A172 (cell line): ENCODE results near the gene PPP1CC. TPM values are rescaled to one million over a fixed set of nuclear protein-coding genes. Genes with fewer than 3 reads are reported as not detected.

ENCODE experiments used
- DNase-seq: peaks from one replicate; pipeline ENCODE4 v3.0.0-alpha.2; 2015; ENCODE audit warnings: low spot score
- total RNA-seq: library from RNA; depleted of rRNA; stranded (reverse); fragments of >200 nt; shearing (Covaris generic); gene quantifications from 2 replicates; pipeline ENCODE4 v1.2.3, GENCODE V29; 2014

The PPP1CC gene
- total RNA-seq, 1 experiment from 2014 or later: 212 TPM

DNA sequence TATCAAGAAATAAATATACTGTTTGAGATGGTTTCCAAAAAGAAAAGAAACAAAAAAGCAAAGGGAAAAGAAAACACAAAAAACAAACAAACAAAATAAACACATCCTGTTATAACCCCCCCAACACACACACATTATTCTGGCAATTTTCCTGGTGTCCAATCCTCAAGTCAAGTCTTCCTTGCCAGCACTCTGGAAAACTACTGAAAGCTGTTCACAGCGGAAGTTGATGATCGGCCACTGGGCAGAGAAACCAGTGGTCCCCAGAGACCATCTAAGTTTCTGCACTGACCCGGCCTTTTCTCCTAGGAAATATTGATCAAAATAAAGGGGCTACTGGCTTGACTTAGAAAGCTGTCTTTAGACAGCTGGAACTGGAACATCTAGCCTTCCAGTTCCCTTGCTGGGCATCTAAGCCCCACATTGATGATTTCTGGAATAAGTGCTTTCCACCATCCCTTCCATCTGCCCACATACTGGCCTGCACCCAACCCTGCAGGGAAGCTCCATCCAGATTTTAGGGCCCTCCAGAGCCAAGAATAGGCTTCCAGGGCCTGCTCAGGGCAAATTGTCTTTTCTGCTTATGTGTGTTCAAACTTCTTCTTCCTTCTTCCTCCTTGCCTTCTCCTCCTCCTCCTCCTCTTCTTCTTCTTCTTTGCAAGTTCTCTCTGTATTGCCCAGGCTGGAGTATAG lies 11.6 kb upstream of the PPP1CC start:
- no peak for DNase-seq

DNA sequence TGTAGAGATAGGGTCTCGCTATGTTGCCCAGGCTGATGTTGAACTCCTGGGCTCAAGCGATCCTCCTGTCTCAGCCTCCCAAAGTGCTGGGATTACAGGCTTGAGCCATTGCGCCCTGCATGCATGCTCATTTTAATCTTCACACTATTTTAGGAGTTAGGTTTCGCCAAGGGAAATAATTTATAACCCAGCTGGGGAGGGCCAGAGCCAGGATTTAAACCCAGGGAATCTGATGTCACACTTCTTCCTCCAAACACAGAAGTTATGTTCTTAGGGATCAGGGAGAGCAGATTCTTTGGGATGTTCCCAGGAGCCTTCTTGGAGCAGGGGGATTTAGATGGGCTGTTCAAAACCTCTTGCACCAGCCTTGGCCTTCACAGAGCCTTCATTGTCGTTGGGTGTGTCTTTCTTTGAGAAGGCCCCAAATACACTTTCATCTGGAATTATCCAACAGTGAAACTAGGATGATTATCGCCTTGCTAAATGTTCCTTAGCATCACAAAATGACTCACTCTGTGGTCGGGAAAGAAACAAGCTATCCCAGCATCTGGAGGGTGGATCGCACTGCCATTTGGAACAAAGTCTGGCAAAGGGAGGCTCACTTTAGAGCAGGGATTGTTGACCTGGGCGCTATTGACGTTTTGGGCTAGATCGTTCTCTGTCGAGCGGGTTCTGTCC lies 8.2 kb upstream of the PPP1CC start:
- peak; percentile 59 for DNase-seq

DNA sequence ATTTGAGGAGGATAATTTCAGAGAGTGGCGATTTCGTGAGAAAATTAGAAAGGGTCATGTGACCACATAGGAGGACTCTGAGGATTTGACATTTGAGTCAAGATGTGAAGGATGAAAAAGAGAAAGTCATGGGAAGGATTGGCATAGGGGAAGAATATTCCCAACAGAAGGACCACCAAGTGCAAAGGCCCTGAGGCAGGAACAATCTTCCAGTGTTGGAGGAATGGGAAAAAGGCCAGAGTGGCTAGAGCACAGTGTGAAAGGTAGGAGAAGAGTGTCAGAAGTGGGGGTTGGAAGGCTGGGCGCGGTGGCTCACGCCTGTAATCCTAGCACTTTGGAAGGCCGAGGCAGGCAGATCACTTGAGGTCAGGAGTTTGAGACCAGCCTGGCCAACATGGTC lies 3.9 kb upstream of the PPP1CC start:
- no peak for DNase-seq

DNA sequence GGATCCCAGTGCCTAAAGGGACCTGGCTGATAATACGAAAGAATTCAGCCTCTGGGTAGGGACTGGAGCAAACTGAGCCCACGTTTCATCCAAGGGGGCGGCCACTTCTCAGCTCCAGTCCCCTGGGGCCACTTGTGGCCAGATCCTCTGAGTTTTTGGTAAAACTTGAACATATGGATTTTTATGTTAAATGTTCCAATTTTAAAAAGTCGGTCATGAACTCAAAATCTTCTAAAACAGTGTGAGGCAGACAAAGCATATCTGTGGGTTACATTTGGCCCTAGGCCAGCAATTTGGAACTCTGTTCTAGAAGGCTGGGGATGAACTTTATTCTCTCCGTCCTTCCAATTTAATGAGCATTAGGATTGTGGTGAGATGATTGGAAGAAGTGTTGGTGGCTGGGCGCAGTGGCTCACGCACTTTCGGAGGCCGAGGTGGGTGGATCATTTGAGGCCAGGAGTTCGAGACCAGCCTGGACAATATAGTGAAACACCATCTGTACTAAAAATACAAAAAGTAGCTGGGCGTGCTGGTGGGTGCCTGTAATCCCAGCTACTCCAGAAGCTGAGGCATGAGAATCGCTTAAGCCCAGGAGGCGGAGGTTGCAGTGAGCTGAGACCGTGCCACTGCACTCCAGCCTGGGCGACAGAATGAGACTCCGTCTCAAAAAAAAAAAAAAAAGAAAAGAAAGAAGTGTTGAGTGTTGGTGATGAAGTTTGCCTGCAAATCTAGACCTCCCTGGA lies 3.0 kb upstream of the PPP1CC start:
- DNase-seq: no peak

DNA sequence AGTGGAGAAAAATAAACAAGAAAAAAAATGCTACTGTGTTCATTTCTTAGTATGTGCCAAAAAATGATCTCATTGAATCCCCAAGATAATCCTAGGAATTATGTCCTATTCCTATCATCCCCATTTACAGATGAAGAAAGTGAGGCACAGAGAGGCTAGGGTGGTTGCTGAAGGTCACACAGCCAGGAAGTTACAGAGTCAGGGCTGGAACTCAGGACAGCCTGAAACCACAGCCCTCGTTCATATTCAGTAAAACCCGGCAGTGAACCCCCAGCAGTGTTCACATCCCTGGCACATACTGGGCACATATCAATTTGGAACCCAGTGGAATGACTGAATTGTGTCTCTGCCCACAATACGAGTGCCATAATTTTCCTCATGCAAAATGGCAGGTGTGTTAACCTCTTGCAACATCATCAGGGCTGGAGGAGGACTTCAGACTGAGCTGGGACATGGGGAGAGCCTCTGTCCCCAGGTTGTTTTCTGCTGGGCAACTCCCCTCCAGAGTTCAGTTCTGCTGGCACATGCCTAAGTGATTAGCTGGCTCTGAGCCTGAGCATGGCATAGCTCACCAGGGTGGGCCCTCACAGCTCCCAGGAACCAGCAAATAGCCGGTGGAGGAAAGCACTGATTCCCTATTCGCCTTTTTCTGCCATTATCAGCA lies 2.0 kb upstream of the PPP1CC start:
- DNase-seq: peak; percentile 64

DNA sequence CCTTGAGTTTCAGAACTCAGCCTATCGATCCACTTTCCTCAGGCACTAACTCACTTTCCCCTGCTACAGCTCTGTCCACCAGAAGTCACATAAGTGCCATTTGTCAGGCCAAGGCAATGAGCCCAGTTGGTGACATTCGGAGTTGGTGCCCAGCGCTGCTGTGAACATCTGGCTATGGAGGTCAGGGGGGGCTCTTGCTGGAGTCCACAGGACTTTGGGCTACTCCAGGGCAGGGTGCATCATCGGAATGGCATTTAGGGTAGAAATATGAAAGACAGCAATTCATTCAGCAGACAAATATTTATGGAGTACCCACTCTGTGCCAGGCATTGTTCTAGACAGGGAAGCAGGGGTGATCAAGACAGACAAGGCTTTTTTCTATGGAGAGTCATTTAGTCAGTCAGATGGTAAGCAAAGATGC lies 1.5 kb upstream of the PPP1CC start:
- DNase-seq: peak; percentile 67

DNA sequence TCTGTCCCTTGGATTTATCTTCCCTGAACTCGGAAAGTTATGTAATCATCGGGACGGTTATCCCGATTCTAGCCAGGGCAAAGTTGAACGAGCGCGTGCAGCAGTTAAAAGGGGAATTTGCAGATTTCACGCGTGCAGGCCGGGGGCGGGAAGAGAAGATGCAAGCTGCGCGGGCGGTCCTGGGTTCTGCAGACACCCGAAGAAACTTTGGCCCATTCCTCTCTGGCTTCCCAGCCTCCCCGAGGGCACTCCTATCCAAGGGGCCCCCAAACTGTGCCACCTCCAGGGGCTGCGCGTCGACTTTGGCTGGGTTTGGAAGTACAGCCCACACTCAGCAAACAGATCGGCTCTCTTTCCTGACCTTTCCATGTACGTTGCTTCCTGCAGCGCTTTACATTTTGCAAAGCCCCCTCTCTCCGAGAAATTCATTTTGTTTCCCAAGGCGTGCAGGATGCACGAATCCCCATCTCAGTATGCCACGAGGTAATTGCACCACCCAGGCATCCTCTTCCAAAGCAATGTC lies 941 bp upstream of the PPP1CC start:
- no peak for DNase-seq

DNA sequence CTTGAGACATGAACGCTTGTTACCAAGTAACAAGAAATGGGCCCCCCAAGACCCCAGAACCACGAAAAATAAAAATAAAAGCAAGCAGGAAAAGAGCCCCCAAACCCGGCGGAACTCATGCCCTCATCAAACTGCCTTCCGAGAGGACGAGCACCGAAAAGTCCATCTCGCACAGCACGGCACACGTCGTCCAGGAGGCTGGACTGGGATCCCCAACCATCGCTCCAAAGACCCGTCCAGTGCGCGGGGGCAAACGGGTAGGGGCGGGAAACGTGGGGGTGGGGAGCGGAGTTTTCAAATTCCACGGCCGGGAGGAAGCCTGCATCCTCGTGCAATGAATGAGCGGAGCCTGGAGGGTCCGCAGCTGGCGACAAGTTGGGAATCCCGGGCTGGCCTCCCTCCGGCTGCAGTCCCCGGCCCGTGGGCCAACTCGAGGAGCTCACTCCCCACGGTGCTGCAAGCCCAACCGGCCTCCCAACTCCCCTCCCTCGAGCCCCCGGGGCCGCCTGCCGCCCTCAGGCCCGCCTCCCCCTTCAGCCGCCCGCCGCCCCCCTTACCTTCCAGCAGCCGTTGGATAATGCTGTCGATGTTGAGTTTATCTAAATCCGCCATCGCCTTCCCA lies 484 bp downstream of the PPP1CC start:
- no peak for DNase-seq

DNA sequence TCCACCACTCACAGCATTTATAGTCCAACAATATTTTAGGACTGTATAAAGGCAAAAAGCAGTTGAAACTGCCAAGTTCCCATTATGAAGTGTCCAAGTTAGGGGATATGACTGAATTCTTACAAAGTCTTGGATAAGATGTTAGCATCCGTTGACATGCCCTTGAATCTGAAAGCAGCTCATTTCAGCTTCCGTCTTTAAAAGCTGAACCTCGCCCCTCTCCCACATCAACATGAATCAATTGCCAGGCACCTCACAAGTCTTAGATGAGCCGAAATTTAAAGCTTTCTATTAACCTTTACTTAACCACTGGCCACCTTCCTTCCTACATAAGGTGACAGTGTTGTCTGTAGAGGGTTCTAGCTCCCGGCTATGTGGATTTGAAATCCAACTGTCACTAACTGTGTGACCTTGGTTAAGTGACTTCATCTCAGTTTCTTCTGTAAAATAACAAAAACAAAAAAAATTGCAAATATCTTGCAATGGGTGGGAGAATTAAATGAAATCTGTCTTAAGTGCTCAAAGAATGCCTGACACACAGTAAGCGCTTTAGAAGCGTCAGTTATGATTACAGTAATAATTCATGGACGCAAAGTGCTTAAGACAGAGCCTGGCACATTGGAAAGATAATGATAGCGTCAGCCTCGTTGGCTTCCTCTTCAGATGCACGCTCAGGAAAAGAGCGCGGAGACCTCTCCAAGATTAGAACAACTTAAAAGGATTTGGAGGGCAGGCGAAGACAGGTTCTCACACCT lies 1.2 kb downstream of the PPP1CC start:
- DNase-seq: no peak

DNA sequence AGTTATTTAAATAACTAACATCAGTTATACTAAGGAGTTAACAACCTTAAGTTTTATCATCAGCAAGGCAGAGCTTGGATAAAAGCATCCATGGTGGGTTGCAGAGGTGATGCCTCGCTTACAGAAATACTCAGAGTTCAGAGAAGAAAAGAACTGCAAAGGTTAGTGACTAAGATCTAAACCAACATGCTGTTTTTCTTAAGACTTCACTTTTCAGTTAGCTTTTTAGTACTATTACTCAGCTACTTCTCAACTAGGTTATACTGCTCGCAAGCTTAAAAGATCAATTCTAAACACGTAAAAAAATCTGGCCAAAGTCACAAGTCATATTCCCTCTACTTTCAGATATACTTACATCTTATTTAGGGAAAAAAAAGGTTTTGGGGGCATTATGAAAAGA lies 2.8 kb downstream of the PPP1CC start:
- no peak for DNase-seq

DNA sequence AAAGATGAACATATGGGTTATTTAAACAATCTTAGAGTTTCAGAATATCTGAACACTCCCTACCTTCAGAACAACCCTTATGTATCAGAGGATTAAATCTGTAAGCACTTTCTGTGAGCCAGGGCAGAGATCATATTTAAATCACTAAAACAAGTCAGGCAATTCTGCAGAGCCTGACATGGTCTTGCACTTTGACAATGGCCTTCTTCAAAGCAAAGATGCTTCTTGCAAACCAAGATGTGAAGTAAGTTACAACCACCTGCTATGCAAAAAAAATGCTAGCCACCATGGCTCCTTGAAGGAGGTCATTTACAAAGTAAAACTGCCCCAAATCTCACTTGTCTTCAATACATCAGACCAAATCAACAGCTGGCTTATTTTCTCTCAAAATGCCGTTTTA lies 3.2 kb downstream of the PPP1CC start:
- no peak for DNase-seq

DNA sequence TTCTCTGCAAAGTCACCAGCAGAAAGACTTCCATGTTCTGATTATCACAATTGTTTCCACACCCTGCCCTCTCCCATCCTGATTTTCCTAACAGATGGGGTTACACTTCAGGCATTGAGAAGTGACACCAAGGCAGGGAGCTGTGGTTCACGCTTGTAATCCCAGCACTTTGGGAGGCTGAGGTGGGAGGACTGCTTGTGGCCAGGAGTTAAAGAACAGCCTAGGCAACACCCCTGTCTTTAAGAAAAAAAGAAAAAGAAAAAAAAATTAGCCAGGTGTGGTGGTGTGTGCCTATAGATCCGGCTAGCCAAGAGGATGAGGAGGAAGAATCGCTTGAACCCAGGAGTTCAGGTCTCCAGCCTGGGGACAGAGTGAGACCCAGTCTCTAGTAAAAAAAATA lies 5.2 kb downstream of the PPP1CC start:
- no peak for DNase-seq

DNA sequence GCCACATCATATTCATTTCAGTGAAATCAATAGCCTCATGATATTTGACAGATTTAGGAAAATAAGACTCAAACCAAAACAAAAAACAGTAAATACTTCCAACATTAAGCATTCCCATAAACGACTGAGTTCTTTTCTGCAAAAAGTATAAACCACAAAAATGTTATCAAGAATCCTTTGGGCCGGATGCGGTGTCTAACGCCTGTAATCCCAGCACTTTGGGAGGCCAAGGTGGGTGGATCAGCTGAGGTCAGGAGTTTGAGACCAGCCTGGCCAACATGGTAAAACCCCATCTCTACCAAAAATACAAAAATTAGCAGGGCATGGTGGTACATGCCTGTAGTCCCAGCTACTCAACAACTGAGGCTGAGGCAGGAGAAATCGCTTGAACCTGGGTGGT lies 5.7 kb downstream of the PPP1CC start:
- DNase-seq: peak; percentile 48

DNA sequence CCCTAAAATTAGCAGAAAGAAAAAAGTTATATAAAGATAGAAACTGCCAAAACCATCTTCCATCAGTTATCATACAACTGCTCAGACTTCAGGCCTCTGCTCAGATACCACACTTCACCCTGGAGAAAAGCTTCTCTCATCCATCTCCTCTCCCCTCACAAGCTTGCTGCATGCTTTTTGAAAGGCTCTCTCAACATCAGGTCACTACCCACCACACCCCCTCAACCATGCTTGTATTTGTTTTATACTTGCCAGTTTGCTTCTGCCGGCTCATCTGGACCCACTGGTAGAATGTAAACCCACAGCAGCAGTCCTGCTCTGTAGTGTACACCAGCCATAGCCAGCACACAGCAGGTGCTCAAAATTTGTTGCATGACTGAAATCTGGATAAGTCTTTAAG lies 8.8 kb downstream of the PPP1CC start:
- no peak for DNase-seq

DNA sequence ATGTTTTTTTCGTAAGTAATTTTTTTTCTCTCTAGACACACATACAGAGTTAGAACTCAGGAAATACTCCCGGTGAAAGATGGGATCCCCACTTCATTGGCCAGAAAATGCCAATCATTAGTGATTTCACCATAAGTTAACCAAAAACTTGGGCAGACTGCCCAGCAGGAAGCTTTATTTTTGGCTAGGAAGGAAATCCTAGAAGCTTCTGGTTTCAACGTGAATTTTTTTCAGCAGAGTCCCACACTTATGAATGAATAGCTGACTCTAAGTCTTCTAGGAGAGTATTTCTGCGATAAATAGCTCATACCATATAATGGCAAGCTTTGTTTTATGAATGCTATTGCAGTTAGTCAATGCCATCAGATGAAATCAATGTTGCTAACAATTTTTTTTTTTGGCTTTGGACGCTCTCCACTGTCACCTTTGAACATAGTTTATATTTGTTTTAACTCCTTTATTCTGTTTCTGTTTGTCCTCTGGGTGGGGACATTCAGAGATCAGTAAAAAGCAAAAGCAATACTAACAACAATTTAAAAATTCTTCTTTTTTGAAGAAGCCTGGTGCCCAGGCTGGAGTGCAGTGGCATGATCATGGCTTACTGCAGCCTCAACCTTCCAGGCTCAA lies 9.5 kb downstream of the PPP1CC start:
- DNase-seq: no peak

DNA sequence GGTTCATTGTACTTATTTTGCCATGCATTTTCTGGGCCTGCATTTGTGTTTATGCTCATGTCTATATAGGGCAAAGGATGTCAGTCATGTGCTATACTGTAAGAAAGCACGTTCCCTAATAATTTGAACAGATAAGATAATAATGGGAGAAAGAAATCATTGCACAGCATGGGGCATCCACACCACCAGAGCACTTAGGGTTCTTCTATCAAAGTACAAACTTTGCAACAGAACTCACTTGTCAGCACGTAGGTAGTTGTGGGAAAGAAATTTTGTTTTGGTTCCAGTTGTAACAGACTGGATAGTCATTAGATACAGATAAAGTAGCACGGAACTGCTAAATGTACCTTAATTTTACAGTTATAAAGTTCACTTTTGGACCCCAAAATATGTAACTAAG lies 10.1 kb downstream of the PPP1CC start:
- DNase-seq: no peak

DNA sequence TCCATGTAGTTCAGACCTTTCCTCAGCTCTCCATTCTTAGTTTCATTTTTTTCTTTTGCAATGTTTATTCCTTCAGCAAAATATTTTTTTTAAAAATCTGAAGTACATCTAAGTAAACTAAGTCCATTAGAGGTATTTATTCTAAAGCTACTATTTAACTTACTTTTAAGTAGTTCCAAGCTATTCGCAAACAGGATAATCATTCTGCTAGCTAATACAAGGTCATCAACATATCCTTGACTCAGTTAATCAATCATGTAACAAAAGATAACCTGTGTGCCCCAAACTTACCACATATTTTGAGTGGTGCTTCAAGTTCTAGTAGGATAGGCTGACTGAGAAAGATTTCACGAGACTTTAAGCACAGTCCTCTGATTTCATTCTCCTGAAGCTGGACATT lies 11.2 kb downstream of the PPP1CC start:
- no peak for DNase-seq

DNA sequence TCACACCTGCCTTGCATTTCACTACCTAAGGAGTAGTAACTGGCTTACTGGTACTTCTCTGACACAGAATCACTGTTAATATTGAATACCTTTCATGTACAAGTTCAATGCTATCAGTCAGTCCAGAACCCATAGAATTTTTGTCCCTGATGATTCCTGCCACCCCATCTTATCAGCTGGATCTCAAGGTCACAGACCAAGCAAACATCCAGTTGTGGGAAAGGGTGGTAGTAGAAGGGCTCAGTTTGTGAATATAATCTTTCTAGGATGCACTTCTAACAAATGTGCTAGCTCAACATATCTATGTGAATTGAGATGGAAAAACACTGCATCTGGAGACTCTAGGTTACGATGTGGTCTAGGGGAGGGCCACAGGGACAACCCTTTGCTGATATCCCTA lies 14.1 kb downstream of the PPP1CC start:
- DNase-seq: no peak

DNA sequence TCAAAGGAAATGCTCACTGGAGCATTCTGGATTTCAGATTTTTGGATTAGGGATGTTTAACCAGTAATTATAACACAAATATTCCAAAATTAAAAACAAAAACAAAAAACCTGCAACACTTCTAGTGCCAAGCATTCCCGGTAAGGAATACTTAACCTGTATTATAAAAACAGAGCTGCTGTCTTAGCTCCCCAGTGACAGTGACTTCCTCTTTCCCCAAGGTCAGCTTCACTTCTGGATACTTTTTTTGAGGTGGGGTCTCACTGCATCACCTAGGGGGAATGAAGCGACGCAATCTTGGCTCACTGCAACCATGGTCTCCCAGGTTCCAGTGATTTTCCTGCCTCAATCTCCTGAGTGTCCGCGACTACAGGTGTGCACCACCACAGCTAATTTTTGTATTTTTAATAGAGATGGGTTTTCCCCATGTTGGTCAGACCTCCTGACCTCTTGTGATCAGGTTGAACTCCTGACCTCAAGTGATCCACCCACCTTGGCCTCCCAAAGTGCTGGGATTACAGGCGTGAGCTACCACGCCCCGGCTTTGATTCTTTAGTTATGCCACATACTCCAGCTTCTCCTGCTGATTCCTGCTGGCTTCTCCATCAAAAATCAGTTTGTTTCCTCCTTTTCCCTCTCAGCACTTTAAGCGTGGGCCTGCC lies 15.9 kb downstream of the PPP1CC start:
- DNase-seq: no peak

DNA sequence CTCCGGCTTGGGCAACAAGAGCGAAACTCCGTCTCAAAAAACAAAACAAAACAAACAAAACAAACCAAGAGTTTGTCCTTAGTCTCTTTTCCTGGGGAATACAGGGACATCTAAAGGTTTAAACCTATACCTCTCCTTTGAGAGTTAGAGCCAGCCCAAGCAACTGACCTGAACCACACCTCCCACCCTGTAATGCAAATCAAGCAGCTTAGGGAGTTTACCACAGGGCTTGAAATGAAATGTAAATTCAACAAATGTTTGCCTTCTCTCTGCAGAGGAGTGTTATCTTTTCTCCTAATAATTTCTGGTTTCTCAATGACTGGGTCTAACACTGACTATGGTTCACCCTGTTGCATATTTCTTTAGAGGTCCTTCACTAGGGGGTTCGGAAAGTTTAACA lies 16.7 kb downstream of the PPP1CC start:
- no peak for DNase-seq
